ENCODE data around the gene MCC. TPM values are rescaled to one million over a fixed set of nuclear protein-coding genes. Genes with fewer than 3 reads are reported as not detected.

The MCC gene
- total RNA-seq, 1 donor from 2014 or later = 33.9 TPM

- Mint-ChIP-seq H3K27ac (no peak overlapping the region), H3K9me3 (no peaks in the 10 kb centered on the region), H3K4me3 (no peak overlapping the region), H3K27me3 (ENCODE audit: low read depth) (no peaks in the 10 kb centered on the region), H3K4me1 (peaks cover 4% of the 10 kb centered on the region), H3K36me3 (peaks cover 39% of the 10 kb centered on the region)
- no peak for DNase-seq (ENCODE audit: low spot score in 2 of 2, unreplicated experiment in 2 of 2)
- no peak for TF ChIP-seq CTCF (IDR thresholded peaks at IDR 0.05; ENCODE audit: unreplicated experiment)
These were observed 462.7 kb downstream of the MCC start for GRCh38 chr5:113025596-113025995.

GRCh38 chr5:113024076-113024697, 464.1 kb downstream of the MCC start:
- no peak for TF ChIP-seq CTCF (IDR thresholded peaks at IDR 0.05; ENCODE audit: unreplicated experiment)
- peaks cover 33% of the 10 kb centered on the region for H3K36me3 Mint-ChIP-seq

GRCh38 chr5:113022661-113023060, 465.6 kb downstream of the MCC start:
- no peak overlapping the region for H3K4me3 Mint-ChIP-seq
- H3K9me3 Mint-ChIP-seq = no peaks in the 10 kb centered on the region
- peaks cover 4% of the 10 kb centered on the region for H3K4me1 Mint-ChIP-seq
- TF ChIP-seq CTCF (IDR thresholded peaks at IDR 0.05; ENCODE audit: unreplicated experiment) = no peak
- DNase-seq (ENCODE audit: low spot score in 2 of 2, unreplicated experiment in 2 of 2) = no peak
- peaks cover 28% of the 10 kb centered on the region for H3K36me3 Mint-ChIP-seq
- H3K27me3 Mint-ChIP-seq (ENCODE audit: low read depth) = no peaks in the 10 kb centered on the region
- no peak overlapping the region for H3K27ac Mint-ChIP-seq

More at GRCh38 chr5:113024076-113024697, 464.1 kb downstream of the MCC start:
- no peak for DNase-seq (ENCODE audit: low spot score in 2 of 2, unreplicated experiment in 2 of 2)
- Mint-ChIP-seq H3K27me3 (ENCODE audit: low read depth) (no peaks in the 10 kb centered on the region), H3K27ac (no peak overlapping the region), H3K4me1 (peaks cover 4% of the 10 kb centered on the region), H3K9me3 (no peaks in the 10 kb centered on the region), H3K4me3 (no peak overlapping the region)

- TF ChIP-seq CTCF (IDR thresholded peaks at IDR 0.05; ENCODE audit: unreplicated experiment) = no peak
- no peaks in the 10 kb centered on the region for H3K9me3 Mint-ChIP-seq
- H3K36me3 Mint-ChIP-seq = peaks cover 21% of the 10 kb centered on the region
- H3K27ac Mint-ChIP-seq = no peak overlapping the region
- DNase-seq (ENCODE audit: low spot score in 2 of 2, unreplicated experiment in 2 of 2) = no peak
- peaks cover 4% of the 10 kb centered on the region for H3K4me1 Mint-ChIP-seq
- H3K4me3 Mint-ChIP-seq = no peak overlapping the region
- H3K27me3 Mint-ChIP-seq (ENCODE audit: low read depth) = no peaks in the 10 kb centered on the region
These were observed 467.6 kb downstream of the MCC start for GRCh38 chr5:113020461-113021273.

GRCh38 chr5:113017881-113018635, 470.2 kb downstream of the MCC start:
- Mint-ChIP-seq H3K27me3 (ENCODE audit: low read depth) (no peaks in the 10 kb centered on the region), H3K9me3 (no peaks in the 10 kb centered on the region), H3K4me1 (peaks cover 4% of the 10 kb centered on the region), H3K4me3 (no peak overlapping the region), H3K27ac (no peak overlapping the region), H3K36me3 (peaks cover 22% of the 10 kb centered on the region)
- no peak for TF ChIP-seq CTCF (IDR thresholded peaks at IDR 0.05; ENCODE audit: unreplicated experiment)
- DNase-seq (ENCODE audit: low spot score in 2 of 2, unreplicated experiment in 2 of 2) = no peak

All from mesothelial cell of epicardium (in vitro differentiated cells).